HCT116 (cell line): ENCODE results near the gene GRIN2A. TPM values are rescaled to one million over a fixed set of nuclear protein-coding genes. Genes with fewer than 3 reads are reported as not detected.

Source experiments
- ATAC-seq: fragments of 200-7000 bp; cut with Tn5 transposase; 2 replicates; pipeline ENCODE4 v1.9.1; 2020; ENCODE audit warnings: mild to moderate bottlenecking, moderate library complexity
- BruUV-seq: library from RNA; stranded (reverse); fragments of 400-500 nt; replicated peaks from 2 replicates; lab custom pipeline; 2021; lab: Mats Ljungman, UMichigan
- CTCF ChIA-PET: fragments of 300-600 bp; sonication (Branson Sonifier 250); formaldehyde crosslinking; loops from one replicate; lab custom pipeline; 2021; ENCODE audit warnings: antibody characterized with exemption; lab: Charles Lee
- POLR2A ChIA-PET: fragments of 300-600, 350-600 bp; sonication (Branson Sonifier 250); formaldehyde crosslinking; loops from one replicate; lab custom pipeline; 2021; ENCODE audit warnings: antibody characterized with exemption; lab: Charles Lee
- RAD21 ChIA-PET, 2 experiments: fragments of 300-600 bp; sonication (Branson Sonifier 250); formaldehyde crosslinking; loops; one replicate each; lab custom pipeline; 2023; ENCODE audit warnings: low total read pairs in 2 of 2; ENCODE audit not compliant: uncharacterized antibody in 2 of 2, unreplicated experiment in 2 of 2, low non-redundant PET in 1 of 2; lab: Charles Lee
- DNase-seq: peaks from one replicate; pipeline ENCODE4 v3.0.0-alpha.2; 2010; ENCODE audit warnings: low read depth, low spot score
- H2AFZ ChIP-seq: fragments of 200-600 bp; shearing (Covaris generic), sonication (generic); 2 replicates; pipeline ENCODE4 v1.6.1; 2017; ENCODE audit warnings: low read depth, mixed run types, mixed read lengths, antibody characterized with exemption, low read length; ENCODE audit not compliant: poor library complexity, severe bottlenecking
- H3K27ac ChIP-seq: 2 replicates; pipeline ENCODE4 v1.5.1; 2012; ENCODE audit warnings: low read depth, low read length
- H3K27me3 ChIP-seq: fragments of 200-600 bp; sonication (generic); 2 replicates; pipeline ENCODE4 v1.6.1; 2016; ENCODE audit warnings: mixed run types, low read length, mixed read lengths; ENCODE audit not compliant: insufficient read depth
- H3K36me3 ChIP-seq, 2 experiments: fragments of 200-500 bp in 1 of 2; fragments of 200-600 bp in 1 of 2; sonication (Bioruptor generic) in 1 of 2; sonication (generic) in 1 of 2; 2 replicates each; pipeline versions ENCODE4 v1.5.1 to v1.6.1; 2014 to 2016; ENCODE audit warnings: low read length in 2 of 2, inconsistent platforms in 1 of 2, mixed read lengths in 1 of 2, mixed run types in 1 of 2; ENCODE audit not compliant: insufficient read depth in 2 of 2, control insufficient read depth in 1 of 2
- H3K4me1 ChIP-seq, 2 experiments: fragments of 200-600 bp in 1 of 2; sonication (generic) in 1 of 2; 2 replicates each; pipeline versions ENCODE4 v1.5.1 to v1.6.1; 2012 to 2017; ENCODE audit warnings: low read length in 2 of 2, inconsistent platforms in 1 of 2, mild to moderate bottlenecking in 1 of 2, mixed read lengths in 1 of 2, mixed run types in 1 of 2, moderate library complexity in 1 of 2; ENCODE audit not compliant: insufficient read depth in 2 of 2, control insufficient read depth in 1 of 2
- H3K4me2 ChIP-seq: fragments of 200-600 bp; sonication (generic); 2 replicates; pipeline ENCODE4 v1.6.1; 2017; ENCODE audit warnings: mixed run types, low read length, mixed read lengths
- H3K4me3 ChIP-seq, 2 experiments: fragments of 200-600 bp in 1 of 2; sonication (generic) in 1 of 2; replicated peaks in 1 of 2; 2 replicates each; pipeline ENCODE4 v1.5.1; 2011 to 2016; ENCODE audit warnings: low read length in 2 of 2, control low read depth in 1 of 2, low read depth in 1 of 2, mild to moderate bottlenecking in 1 of 2, mixed read lengths in 1 of 2, mixed run types in 1 of 2
- H3K79me2 ChIP-seq: fragments of 200-600 bp; sonication (generic); 2 replicates; pipeline ENCODE4 v1.6.1; 2017; ENCODE audit warnings: mild to moderate bottlenecking, mixed run types, low read length, moderate library complexity, mixed read lengths; ENCODE audit not compliant: insufficient read depth
- H3K9ac ChIP-seq: fragments of 200-600 bp; sonication (generic); 2 replicates; pipeline ENCODE4 v1.6.1; 2016; ENCODE audit warnings: low read length, mixed read lengths
- H3K9me2 ChIP-seq: fragments of 200-600 bp; sonication (generic), shearing (Covaris generic); 2 replicates; pipeline ENCODE4 v1.6.1; 2017; ENCODE audit warnings: mixed run types, mild to moderate bottlenecking, moderate library complexity; ENCODE audit not compliant: insufficient read depth
- H3K9me3 ChIP-seq, 2 experiments: fragments of 200-500 bp in 1 of 2; fragments of 200-600 bp in 1 of 2; sonication (Bioruptor generic) in 1 of 2; sonication (generic) in 1 of 2; 2 replicates each; pipeline ENCODE4 v1.6.1; 2014 to 2017; ENCODE audit warnings: low read length in 2 of 2, mixed read lengths in 2 of 2, inconsistent platforms in 1 of 2, low read depth in 1 of 2, mild to moderate bottlenecking in 1 of 2, mixed run types in 1 of 2, moderate library complexity in 1 of 2; ENCODE audit not compliant: control insufficient read depth in 1 of 2, insufficient read depth in 1 of 2
- H4K20me1 ChIP-seq: fragments of 200-600 bp; sonication (generic), shearing (Covaris generic); 2 replicates; pipeline ENCODE4 v1.6.1; 2017; ENCODE audit warnings: mixed run types, mild to moderate bottlenecking, moderate library complexity; ENCODE audit not compliant: insufficient read depth
- EGR1 ChIP-seq: IDR thresholded peaks from 2 replicates; pipeline ENCODE4 v1.6.1; 2012; ENCODE audit warnings: low read depth
- EZH2 ChIP-seq: fragments of 200-600 bp; sonication (generic); IDR thresholded peaks from 2 replicates; pipeline ENCODE4 v1.6.1; 2017; ENCODE audit warnings: antibody characterized with exemption, mixed run types
- FOSL1 ChIP-seq: IDR thresholded peaks from 2 replicates; pipeline ENCODE4 v1.6.1; 2012; ENCODE audit warnings: low read depth
- POLR2AphosphoS5 ChIP-seq: IDR thresholded peaks from 2 replicates; pipeline ENCODE4 v1.6.1; 2011; ENCODE audit warnings: mild to moderate bottlenecking, low read depth, low read length, moderate library complexity
- RAD21 ChIP-seq: IDR thresholded peaks from 2 replicates; pipeline ENCODE4 v1.6.1; 2012; ENCODE audit warnings: low read depth, mild to moderate bottlenecking
- SRF ChIP-seq: IDR thresholded peaks from 2 replicates; pipeline ENCODE4 v1.6.1; 2012; ENCODE audit warnings: low read depth
- intact Hi-C: fragments of 100-400 bp; cut with micrococcal nuclease; formaldehyde crosslinking; loops from 2 replicates; pipeline ENCODE4 v1.10.0; 2022
- total RNA-seq: library from RNA; stranded (reverse); gene quantifications from one replicate; pipeline ENCODE4 v1.2.1, GENCODE V29; 2021; ENCODE audit not compliant: unreplicated experiment
- TF ChIP-seq, protein P1 (sequence below), 3 experiments: fragments of 200-600 bp in 1 of 3; sonication (generic) in 1 of 3; IDR thresholded peaks in 2 of 3; conservative IDR thresholded peaks in 1 of 3; 2 replicates each; pipeline ENCODE4 v1.5.1; 2012 to 2017; ENCODE audit warnings: low read depth in 2 of 3, low read length in 2 of 3, antibody characterized with exemption in 1 of 3, borderline replicate concordance in 1 of 3, control low read depth in 1 of 3, mild to moderate bottlenecking in 1 of 3, mixed read lengths in 1 of 3, mixed run types in 1 of 3, moderate library complexity in 1 of 3; ENCODE audit not compliant: insufficient read depth in 1 of 3
- TF ChIP-seq, protein P2 (sequence below): IDR thresholded peaks from 2 replicates; pipeline ENCODE4 v1.6.1; 2012
- TF ChIP-seq, protein P3 (sequence below): IDR thresholded peaks from 2 replicates; pipeline ENCODE4 v1.6.1; 2012

The GRIN2A gene
- total RNA-seq, 1 experiment from 2014 or later, result 0.02 TPM

GRCh38 chr16:9775998-9776397, 406.2 kb downstream of the GRIN2A start:
- no peak overlapping the region for H3K27ac ChIP-seq
- POLR2A ChIA-PET, result no interaction called here
- RAD21 ChIA-PET, result no interaction called here
- DNase-seq (no peak), ATAC-seq (no peak)
- no peaks in the 10 kb centered on the region for H4K20me1 ChIP-seq
- no TSS peak for BruUV-seq
- H2AFZ ChIP-seq, result no peak overlapping the region
- TF ChIP-seq SRF, result no peak
- TF ChIP-seq EZH2, result no peak
- TF ChIP-seq FOSL1, result no peak
- TF ChIP-seq RAD21, result no peak
- no peak for TF ChIP-seq POLR2AphosphoS5
- TF ChIP-seq, protein P1, sequence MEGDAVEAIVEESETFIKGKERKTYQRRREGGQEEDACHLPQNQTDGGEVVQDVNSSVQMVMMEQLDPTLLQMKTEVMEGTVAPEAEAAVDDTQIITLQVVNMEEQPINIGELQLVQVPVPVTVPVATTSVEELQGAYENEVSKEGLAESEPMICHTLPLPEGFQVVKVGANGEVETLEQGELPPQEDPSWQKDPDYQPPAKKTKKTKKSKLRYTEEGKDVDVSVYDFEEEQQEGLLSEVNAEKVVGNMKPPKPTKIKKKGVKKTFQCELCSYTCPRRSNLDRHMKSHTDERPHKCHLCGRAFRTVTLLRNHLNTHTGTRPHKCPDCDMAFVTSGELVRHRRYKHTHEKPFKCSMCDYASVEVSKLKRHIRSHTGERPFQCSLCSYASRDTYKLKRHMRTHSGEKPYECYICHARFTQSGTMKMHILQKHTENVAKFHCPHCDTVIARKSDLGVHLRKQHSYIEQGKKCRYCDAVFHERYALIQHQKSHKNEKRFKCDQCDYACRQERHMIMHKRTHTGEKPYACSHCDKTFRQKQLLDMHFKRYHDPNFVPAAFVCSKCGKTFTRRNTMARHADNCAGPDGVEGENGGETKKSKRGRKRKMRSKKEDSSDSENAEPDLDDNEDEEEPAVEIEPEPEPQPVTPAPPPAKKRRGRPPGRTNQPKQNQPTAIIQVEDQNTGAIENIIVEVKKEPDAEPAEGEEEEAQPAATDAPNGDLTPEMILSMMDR (IDR thresholded peaks at IDR 0.05 in 2 of 3, conservative IDR thresholded peaks at IDR 0.05 in 1 of 3; ENCODE audit: borderline replicate concordance in 1 of 3, insufficient read depth in 1 of 3, low read depth in 2 of 3, low read length in 2 of 3), result no peak
- TF ChIP-seq, protein P2, sequence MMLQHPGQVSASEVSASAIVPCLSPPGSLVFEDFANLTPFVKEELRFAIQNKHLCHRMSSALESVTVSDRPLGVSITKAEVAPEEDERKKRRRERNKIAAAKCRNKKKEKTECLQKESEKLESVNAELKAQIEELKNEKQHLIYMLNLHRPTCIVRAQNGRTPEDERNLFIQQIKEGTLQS, result no peak
- no peak for TF ChIP-seq EGR1
- TF ChIP-seq, protein P3, sequence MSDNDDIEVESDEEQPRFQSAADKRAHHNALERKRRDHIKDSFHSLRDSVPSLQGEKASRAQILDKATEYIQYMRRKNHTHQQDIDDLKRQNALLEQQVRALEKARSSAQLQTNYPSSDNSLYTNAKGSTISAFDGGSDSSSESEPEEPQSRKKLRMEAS, result no peak
- no peak overlapping the region for H3K4me3 ChIP-seq
- no peaks in the 10 kb centered on the region for H3K9me3 ChIP-seq
- no peaks in the 10 kb centered on the region for H3K36me3 ChIP-seq
- H3K9me2 ChIP-seq, result no peaks in the 10 kb centered on the region
- H3K79me2 ChIP-seq, result no peaks in the 10 kb centered on the region
- H3K4me2 ChIP-seq, result no peak overlapping the region
- H3K27me3 ChIP-seq, result peaks cover 14% of the 10 kb centered on the region
- CTCF ChIA-PET, result no interaction called here
- no peak overlapping the region for H3K9ac ChIP-seq
- no peaks in the 10 kb centered on the region for H3K4me1 ChIP-seq
- intact Hi-C loops, result no loop called here
